Right lobe of liver (tissue), 4 donors: ENCODE data around the gene PIK3CB.

ENCODE experiments used
- POLR2A ChIP-seq: fragments of 450-650 bp; IDR thresholded peaks from one replicate; pipeline ENCODE4 v1.6.1; 2017; ENCODE audit warnings: antibody characterized with exemption, mild to moderate bottlenecking
- TF ChIP-seq, protein P1 (sequence below), 4 donors: fragments of 200-600 bp in 3 of 4; fragments of 450-650 bp in 1 of 4; IDR thresholded peaks; one replicate each; pipeline versions ENCODE4 v1.5.1 to v1.8.0; 2016 to 2022; ENCODE audit warnings: antibody characterized with exemption in 4 of 4, mild to moderate bottlenecking in 2 of 4
- donor health status: DM: no; HTN: no; CAD: no.
- donor health status: DM: no; HTN: no; CAD: no.
- donor health status: DM: no; HTN: yes; CAD: no.

DNA sequence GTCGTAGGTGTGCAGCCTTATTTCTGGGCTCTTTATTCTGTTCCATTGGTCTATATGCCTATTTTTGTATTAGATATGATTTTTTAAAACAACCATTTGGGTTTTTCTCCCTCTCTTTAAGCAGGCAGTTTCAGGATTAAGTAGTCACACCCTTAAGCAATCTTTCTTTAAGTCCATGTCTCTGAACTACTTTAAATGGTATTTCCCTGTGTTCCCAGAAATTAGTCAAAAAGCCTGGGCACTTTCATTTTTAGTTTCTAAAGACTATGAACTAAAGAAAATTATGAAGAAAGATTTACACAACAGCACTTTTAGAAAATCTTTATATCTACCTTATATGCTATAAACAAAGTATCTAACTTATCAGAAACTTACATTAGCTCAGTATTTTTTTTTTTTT lies 115.9 kb downstream of the PIK3CB start:
- no peak for TF ChIP-seq POLR2A
- TF ChIP-seq, protein P1, sequence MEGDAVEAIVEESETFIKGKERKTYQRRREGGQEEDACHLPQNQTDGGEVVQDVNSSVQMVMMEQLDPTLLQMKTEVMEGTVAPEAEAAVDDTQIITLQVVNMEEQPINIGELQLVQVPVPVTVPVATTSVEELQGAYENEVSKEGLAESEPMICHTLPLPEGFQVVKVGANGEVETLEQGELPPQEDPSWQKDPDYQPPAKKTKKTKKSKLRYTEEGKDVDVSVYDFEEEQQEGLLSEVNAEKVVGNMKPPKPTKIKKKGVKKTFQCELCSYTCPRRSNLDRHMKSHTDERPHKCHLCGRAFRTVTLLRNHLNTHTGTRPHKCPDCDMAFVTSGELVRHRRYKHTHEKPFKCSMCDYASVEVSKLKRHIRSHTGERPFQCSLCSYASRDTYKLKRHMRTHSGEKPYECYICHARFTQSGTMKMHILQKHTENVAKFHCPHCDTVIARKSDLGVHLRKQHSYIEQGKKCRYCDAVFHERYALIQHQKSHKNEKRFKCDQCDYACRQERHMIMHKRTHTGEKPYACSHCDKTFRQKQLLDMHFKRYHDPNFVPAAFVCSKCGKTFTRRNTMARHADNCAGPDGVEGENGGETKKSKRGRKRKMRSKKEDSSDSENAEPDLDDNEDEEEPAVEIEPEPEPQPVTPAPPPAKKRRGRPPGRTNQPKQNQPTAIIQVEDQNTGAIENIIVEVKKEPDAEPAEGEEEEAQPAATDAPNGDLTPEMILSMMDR (IDR thresholded peaks at IDR 0.05), result no peak
